Measurements from ENCODE around the gene MUC22.
"Not testable (repeated sequence)": the region's sequence is repeated elsewhere in the genome, so short reads cannot be mapped to it uniquely, and the experiment has no call there.

The MUC22 gene

GRCh38 chr6:31040801-31041200 lies 30.5 kb downstream of the MUC22 start:
- no peak for DNase-seq

- DNase-seq, result no peak
Observed at GRCh38 chr6:31041372-31041974, 31.2 kb downstream of the MUC22 start.

GRCh38 chr6:31042806-31043205 lies 32.5 kb downstream of the MUC22 start:
- DNase-seq, result no peak

GRCh38 chr6:31048099-31048498 lies 37.8 kb downstream of the MUC22 start:
- no peak for DNase-seq

- no peak for DNase-seq
Observed at GRCh38 chr6:31049518-31049917, 39.2 kb downstream of the MUC22 start.

- DNase-seq, result not testable (repeated sequence)
Observed at GRCh38 chr6:31053187-31053586, 42.9 kb downstream of the MUC22 start.

GRCh38 chr6:31053873-31054272 lies 43.6 kb downstream of the MUC22 start:
- DNase-seq, result no peak

GRCh38 chr6:31055441-31055840 lies 45.2 kb downstream of the MUC22 start:
- no peak for DNase-seq

GRCh38 chr6:31057426-31058003 lies 47.2 kb downstream of the MUC22 start:
- no peak for DNase-seq

- no peak for DNase-seq
Observed at GRCh38 chr6:31058128-31058894, 48.0 kb downstream of the MUC22 start.

GRCh38 chr6:31060145-31060544 lies 49.9 kb downstream of the MUC22 start:
- DNase-seq, result no peak

- DNase-seq, result no peak
Observed at GRCh38 chr6:31063906-31064435, 53.7 kb downstream of the MUC22 start.

- no peak for DNase-seq
Observed at GRCh38 chr6:31065556-31065955, 55.3 kb downstream of the MUC22 start.

- not testable (repeated sequence) for DNase-seq
Observed at GRCh38 chr6:31067028-31067427, 56.8 kb downstream of the MUC22 start.

- DNase-seq, result not testable (repeated sequence)
Observed at GRCh38 chr6:31067891-31068668, 57.8 kb downstream of the MUC22 start.

- peak; percentile 60 for DNase-seq
Observed at GRCh38 chr6:31068669-31069340, 58.5 kb downstream of the MUC22 start.

GRCh38 chr6:31070711-31071197 lies 60.5 kb downstream of the MUC22 start:
- DNase-seq, result no peak

GRCh38 chr6:31074401-31074800 lies 64.1 kb downstream of the MUC22 start:
- no peak for DNase-seq

GRCh38 chr6:31075528-31075927 lies 65.3 kb downstream of the MUC22 start:
- no peak for DNase-seq

GRCh38 chr6:31076611-31077010 lies 66.3 kb downstream of the MUC22 start:
- no peak for DNase-seq

GRCh38 chr6:31079656-31080261 lies 69.5 kb downstream of the MUC22 start:
- DNase-seq, result peak; percentile 57

- no peak for DNase-seq
Observed at GRCh38 chr6:31081872-31082271, 71.6 kb downstream of the MUC22 start.

Measured in CD4-positive, alpha-beta T cell treated with Interferon gamma for 1 hour (primary cell).